Right lobe of liver (tissue), 4 donors: ENCODE data around the gene UNC13D.
A peak's percentile ranks its signal among the peaks of the same experiment; 100 is the strongest.

Experiments
- CTCF ChIP-seq, 4 donors: fragments of 200-600 bp in 3 of 4; fragments of 450-650 bp in 1 of 4; IDR thresholded peaks; one replicate each; pipeline versions ENCODE4 v1.5.1 to v1.8.0; 2016 to 2022; ENCODE audit warnings: antibody characterized with exemption in 4 of 4, mild to moderate bottlenecking in 2 of 4
- POLR2A ChIP-seq: fragments of 450-650 bp; IDR thresholded peaks from one replicate; pipeline ENCODE4 v1.6.1; 2017; ENCODE audit warnings: antibody characterized with exemption, mild to moderate bottlenecking
- donor health status: DM: no; HTN: no; CAD: no.
- donor health status: DM: no; HTN: no; CAD: no.
- donor health status: DM: no; HTN: yes; CAD: no.

GRCh38 chr17:75784473-75785015 lies 59.7 kb downstream of the UNC13D start, which contains the start of gene UNK:
- peak; percentile 80 for TF ChIP-seq POLR2A
- no peak for TF ChIP-seq CTCF (IDR thresholded peaks at IDR 0.05)
